Left lung (tissue), 10 donors: Measurements from ENCODE around the gene ERBB4. TPM values are rescaled to one million over a fixed set of nuclear protein-coding genes. Genes with fewer than 3 reads are reported as not detected.
A peak's percentile ranks its signal among the peaks of the same experiment; 100 is the strongest.

Experiments used
- ATAC-seq: fragments of 200-7000 bp; cut with Tn5 transposase; one replicate; pipeline ENCODE4 v1.9.1; 2020; ENCODE audit warnings: moderate library complexity
- DNase-seq, 4 donors: peaks; one replicate each; pipeline ENCODE4 v3.0.0-alpha.2; 2013 to 2020
- H3K27ac ChIP-seq, 2 donors: fragments of 200-600 bp; sonication (generic) in 1 of 2; one replicate each; pipeline versions ENCODE4 v1.5.0 to v1.8.0; 2020 to 2021
- H3K27me3 ChIP-seq, 2 donors: fragments of 200-600 bp; sonication (generic) in 1 of 2; one replicate each; pipeline versions ENCODE4 v1.5.0 to v1.8.0; 2020 to 2021
- H3K36me3 ChIP-seq, 2 donors: fragments of 200-600 bp; sonication (generic) in 1 of 2; one replicate each; pipeline versions ENCODE4 v1.5.0 to v1.8.0; 2020 to 2021
- H3K4me1 ChIP-seq, 2 donors: fragments of 200-600 bp; one replicate each; pipeline ENCODE4 v1.8.0; 2021
- H3K4me3 ChIP-seq, 2 donors: fragments of 200-600 bp; sonication (generic) in 1 of 2; one replicate each; pipeline versions ENCODE4 v1.5.0 to v1.8.0; 2020 to 2021; ENCODE audit warnings: mild to moderate bottlenecking in 1 of 2
- H3K9me3 ChIP-seq, 2 donors: fragments of 200-600 bp; sonication (generic) in 1 of 2; one replicate each; pipeline versions ENCODE4 v1.5.0 to v1.8.0; 2020 to 2021
- CTCF ChIP-seq, 2 donors: fragments of 200-600 bp; sonication (generic) in 1 of 2; IDR thresholded peaks; one replicate each; pipeline versions ENCODE4 v1.5.0 to v1.8.0; 2021; ENCODE audit warnings: antibody characterized with exemption in 2 of 2
- intact Hi-C, 2 donors: fragments of 100-400 bp; cut with DNase I; formaldehyde crosslinking; loops; one replicate each; pipeline versions ENCODE4 v1.11.2 to v1.14.2; 2022
- polyA plus RNA-seq, 6 donors: library from polyadenylated mRNA; unstranded; fragments of 120-200 nt; gene quantifications; one replicate each; pipeline ENCODE4 v1.2.1, GENCODE V29; 2013; ENCODE audit not compliant: insufficient read length in 6 of 6
- total RNA-seq, 2 donors: library from RNA; stranded (reverse); fragmentation: NEBNext Ultra II Directional; extraction: Animal tissue kit (Norgen Biotek cat#: 25700); gene quantifications; one replicate each; pipeline ENCODE4 v1.2.1, GENCODE V29; 2021
- donor health status: DM: no; HTN: yes; CAD: no.
- donor health status: DM: no; HTN: no; CAD: no.

Gene ERBB4
- total and polyA plus RNA-seq, 8 donors = 0.89 to 16.0 (median 1.4) TPM

- DNase-seq = no peak
- Histone ChIP-seq H3K9me3 (no peaks in the 10 kb centered on the region), H3K4me3 (no peak overlapping the region), H3K4me1 (no peaks in the 10 kb centered on the region), H3K27ac (no peak overlapping the region), H3K36me3 (no peaks in the 10 kb centered on the region), H3K27me3 (no peaks in the 10 kb centered on the region)
- TF ChIP-seq CTCF (IDR thresholded peaks at IDR 0.05) = no peak
- intact Hi-C loops = no loop called here
- peak; percentile 62 for ATAC-seq
Measured at GRCh38 chr2:211900518-211900917, 638.1 kb downstream of the ERBB4 start.

GRCh38 chr2:211900000-211900399 lies 638.6 kb downstream of the ERBB4 start:
- DNase-seq = peak in 1 of 4 donors; percentile 18

GRCh38 chr2:211898702-211899101 lies 639.9 kb downstream of the ERBB4 start:
- Histone ChIP-seq H3K36me3 (no peaks in the 10 kb centered on the region), H3K4me3 (no peak overlapping the region), H3K4me1 (no peaks in the 10 kb centered on the region), H3K9me3 (no peaks in the 10 kb centered on the region), H3K27me3 (no peaks in the 10 kb centered on the region), H3K27ac (no peak overlapping the region)
- no peak for ATAC-seq
- intact Hi-C loops = no loop called here
- DNase-seq = no peak
- no peak for TF ChIP-seq CTCF (IDR thresholded peaks at IDR 0.05)

More at GRCh38 chr2:211900000-211900399, 638.6 kb downstream of the ERBB4 start:
- H3K36me3 ChIP-seq = no peaks in the 10 kb centered on the region
- peak; percentile 72 for ATAC-seq
- no peaks in the 10 kb centered on the region for H3K27me3 ChIP-seq
- H3K4me3 ChIP-seq = no peak overlapping the region
- H3K27ac ChIP-seq = no peak overlapping the region
- no peaks in the 10 kb centered on the region for H3K4me1 ChIP-seq
- intact Hi-C loops = no loop called here
- no peaks in the 10 kb centered on the region for H3K9me3 ChIP-seq
- TF ChIP-seq CTCF (IDR thresholded peaks at IDR 0.05) = no peak

GRCh38 chr2:211881449-211881848 lies 657.2 kb downstream of the ERBB4 start:
- ATAC-seq = no peak
- Histone ChIP-seq H3K4me3 (no peak overlapping the region), H3K4me1 (no peaks in the 10 kb centered on the region), H3K36me3 (no peaks in the 10 kb centered on the region), H3K27ac (no peak overlapping the region), H3K27me3 (no peaks in the 10 kb centered on the region), H3K9me3 (peaks cover 0 to 2% of the 10 kb centered on the region in 2 donors)
- TF ChIP-seq CTCF (IDR thresholded peaks at IDR 0.05) = no peak
- no peak for DNase-seq
- intact Hi-C loops = no loop called here

GRCh38 chr2:211879323-211879722 lies 659.3 kb downstream of the ERBB4 start:
- intact Hi-C loops = no loop called here
- no peak for DNase-seq
- ATAC-seq = no peak
- no peak overlapping the region for H3K27ac ChIP-seq
- no peaks in the 10 kb centered on the region for H3K36me3 ChIP-seq
- H3K4me1 ChIP-seq = no peaks in the 10 kb centered on the region
- no peak for TF ChIP-seq CTCF (IDR thresholded peaks at IDR 0.05)
- peaks cover 0 to 2% of the 10 kb centered on the region in 2 donors for H3K9me3 ChIP-seq
- no peaks in the 10 kb centered on the region for H3K27me3 ChIP-seq
- H3K4me3 ChIP-seq = no peak overlapping the region
